Epithelial cell of proximal tubule (primary cell): ENCODE results near the gene MAPK8. TPM values are rescaled to one million over a fixed set of nuclear protein-coding genes. Genes with fewer than 3 reads are reported as not detected.

Source experiments
- DNase-seq: peaks from one replicate; pipeline ENCODE4 v3.0.0-alpha.2; 2011; ENCODE audit warnings: low read depth
- H3K4me3 ChIP-seq: 2 replicates; pipeline ENCODE4 v1.5.1; 2011; ENCODE audit warnings: low read depth, mild to moderate bottlenecking, low read length
- total RNA-seq: library from RNA; depleted of rRNA; stranded (reverse); fragments of >200 nt; gene quantifications from 2 replicates; pipeline ENCODE4 v1.2.3, GENCODE V29; 2015
- TF ChIP-seq, protein P1 (sequence below): conservative IDR thresholded peaks from 2 replicates; pipeline ENCODE4 v1.5.1; 2012; ENCODE audit warnings: low read depth, mild to moderate bottlenecking, low read length

Gene MAPK8
- total RNA-seq, 1 donor from 2014 or later = 59.4 TPM

DNA sequence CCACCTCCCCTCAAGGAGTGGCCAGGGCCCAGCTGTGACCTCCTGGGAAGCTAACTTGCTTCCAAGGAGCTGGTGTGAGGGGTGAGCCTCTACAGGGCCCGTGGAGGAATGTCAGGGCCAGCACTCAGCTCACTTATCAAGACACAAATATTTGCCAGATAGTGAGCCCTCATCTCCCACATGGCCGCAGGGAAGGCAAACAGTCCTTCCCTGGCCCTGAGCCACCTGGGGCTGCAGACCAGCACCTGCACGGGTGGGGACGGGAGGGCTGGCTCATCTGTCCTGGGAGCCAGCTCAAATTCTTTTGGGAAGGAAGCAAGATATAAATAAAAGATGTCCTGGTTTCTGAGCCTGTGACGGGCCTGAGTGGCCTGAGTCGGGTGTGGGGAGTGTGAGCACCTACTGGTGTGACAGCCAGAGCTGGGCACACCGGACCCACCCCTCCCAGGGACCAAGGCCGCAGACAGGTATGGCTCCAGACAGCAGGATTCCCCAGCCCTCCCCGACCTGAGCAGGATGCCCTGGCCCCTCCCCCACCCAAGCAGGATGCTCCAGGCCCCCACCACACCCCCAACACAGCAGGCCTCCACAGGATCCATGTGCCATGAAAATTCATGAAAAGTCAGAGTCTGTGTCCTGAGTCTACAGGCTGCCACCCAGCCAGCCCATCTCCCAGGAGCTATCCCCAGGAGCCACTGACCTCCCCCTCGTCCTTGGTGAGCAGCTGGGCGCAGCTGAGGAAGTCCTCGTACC, 148.0 kb downstream of the MAPK8 start:
- DNase-seq = no peak
- TF ChIP-seq, protein P1, sequence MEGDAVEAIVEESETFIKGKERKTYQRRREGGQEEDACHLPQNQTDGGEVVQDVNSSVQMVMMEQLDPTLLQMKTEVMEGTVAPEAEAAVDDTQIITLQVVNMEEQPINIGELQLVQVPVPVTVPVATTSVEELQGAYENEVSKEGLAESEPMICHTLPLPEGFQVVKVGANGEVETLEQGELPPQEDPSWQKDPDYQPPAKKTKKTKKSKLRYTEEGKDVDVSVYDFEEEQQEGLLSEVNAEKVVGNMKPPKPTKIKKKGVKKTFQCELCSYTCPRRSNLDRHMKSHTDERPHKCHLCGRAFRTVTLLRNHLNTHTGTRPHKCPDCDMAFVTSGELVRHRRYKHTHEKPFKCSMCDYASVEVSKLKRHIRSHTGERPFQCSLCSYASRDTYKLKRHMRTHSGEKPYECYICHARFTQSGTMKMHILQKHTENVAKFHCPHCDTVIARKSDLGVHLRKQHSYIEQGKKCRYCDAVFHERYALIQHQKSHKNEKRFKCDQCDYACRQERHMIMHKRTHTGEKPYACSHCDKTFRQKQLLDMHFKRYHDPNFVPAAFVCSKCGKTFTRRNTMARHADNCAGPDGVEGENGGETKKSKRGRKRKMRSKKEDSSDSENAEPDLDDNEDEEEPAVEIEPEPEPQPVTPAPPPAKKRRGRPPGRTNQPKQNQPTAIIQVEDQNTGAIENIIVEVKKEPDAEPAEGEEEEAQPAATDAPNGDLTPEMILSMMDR = no peak
- H3K4me3 ChIP-seq = no peak overlapping the region

DNA sequence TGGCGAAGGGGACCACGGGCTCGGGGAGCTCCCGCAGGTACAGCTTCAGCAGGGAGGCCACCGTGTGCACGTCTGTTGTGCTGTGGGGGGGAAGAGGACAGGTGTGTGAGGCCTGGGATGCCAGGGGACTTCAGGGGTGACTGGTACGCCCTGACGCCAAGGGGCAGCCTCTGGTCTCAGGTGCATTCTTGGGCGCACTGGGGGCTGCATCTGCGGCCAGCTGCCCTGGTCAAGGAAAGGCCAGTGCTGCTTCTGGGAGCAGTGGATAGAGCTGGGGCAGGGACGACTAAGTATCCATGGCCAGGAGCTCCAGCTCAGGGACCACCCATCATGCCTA, 148.5 kb downstream of the MAPK8 start:
- no peak for DNase-seq
- TF ChIP-seq, protein P1 = no peak
- H3K4me3 ChIP-seq = no peak overlapping the region

DNA sequence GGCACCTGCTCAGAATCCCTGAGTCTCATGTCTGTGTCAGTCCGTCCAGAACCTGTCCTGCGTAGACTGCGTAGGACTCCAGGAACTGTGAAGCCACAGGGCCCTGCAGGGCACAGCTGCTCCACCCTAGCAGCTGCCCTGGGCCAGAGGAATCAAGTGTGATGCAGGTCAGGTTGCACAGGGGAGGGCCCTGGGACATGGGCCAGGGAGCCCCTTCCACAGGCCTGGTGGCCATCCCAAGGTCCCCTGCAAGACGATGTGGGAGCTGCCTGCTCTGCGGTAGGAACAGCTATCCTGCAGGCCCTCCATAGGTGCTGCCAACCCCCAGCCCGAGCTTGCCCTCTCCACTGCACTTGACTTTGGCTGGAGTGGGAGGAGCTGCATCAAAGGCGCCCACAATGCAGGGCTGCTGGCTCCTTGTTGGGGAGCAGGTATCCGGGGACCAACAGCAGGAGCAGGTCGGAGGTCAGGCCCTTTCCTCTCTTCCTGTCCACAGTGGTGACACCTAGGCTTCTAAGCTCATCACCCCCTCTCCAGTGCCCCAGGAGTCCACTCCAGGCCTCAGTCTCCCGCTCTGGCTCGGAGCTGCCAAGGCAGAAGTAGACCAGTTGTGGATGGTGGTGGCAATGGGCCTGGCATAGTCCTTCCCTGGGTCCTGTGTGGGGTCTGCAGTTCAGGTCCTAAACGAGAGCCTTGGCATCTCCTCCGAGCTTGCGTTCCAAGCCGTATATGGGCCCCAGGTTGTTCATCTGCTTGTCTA, 149.1 kb downstream of the MAPK8 start:
- DNase-seq = no peak
- TF ChIP-seq, protein P1 = no peak
- no peak overlapping the region for H3K4me3 ChIP-seq

DNA sequence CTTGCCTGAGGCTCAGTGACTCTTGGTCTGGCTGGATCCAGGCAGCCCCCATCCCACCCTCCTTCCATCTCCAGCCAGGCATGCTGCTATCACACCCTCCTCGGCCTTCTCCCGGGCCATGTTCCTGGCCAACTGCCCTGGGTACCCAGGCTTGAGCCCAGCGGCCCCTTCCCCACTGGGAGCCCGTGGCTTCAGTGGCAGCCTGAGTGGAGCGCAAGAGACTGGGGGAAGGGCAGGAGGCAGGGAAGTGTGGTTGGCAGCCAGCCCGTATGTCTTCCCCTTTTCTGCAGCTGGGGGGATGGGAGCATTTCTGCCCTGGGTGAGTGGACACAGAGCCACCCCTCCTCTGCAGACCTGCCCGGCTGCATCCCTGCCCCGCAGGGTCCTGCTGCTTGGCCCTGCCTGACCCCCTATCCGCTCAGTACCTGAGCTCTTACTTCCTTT, 149.9 kb downstream of the MAPK8 start:
- no peak overlapping the region for H3K4me3 ChIP-seq
- no peak for DNase-seq
- TF ChIP-seq, protein P1 = no peak

DNA sequence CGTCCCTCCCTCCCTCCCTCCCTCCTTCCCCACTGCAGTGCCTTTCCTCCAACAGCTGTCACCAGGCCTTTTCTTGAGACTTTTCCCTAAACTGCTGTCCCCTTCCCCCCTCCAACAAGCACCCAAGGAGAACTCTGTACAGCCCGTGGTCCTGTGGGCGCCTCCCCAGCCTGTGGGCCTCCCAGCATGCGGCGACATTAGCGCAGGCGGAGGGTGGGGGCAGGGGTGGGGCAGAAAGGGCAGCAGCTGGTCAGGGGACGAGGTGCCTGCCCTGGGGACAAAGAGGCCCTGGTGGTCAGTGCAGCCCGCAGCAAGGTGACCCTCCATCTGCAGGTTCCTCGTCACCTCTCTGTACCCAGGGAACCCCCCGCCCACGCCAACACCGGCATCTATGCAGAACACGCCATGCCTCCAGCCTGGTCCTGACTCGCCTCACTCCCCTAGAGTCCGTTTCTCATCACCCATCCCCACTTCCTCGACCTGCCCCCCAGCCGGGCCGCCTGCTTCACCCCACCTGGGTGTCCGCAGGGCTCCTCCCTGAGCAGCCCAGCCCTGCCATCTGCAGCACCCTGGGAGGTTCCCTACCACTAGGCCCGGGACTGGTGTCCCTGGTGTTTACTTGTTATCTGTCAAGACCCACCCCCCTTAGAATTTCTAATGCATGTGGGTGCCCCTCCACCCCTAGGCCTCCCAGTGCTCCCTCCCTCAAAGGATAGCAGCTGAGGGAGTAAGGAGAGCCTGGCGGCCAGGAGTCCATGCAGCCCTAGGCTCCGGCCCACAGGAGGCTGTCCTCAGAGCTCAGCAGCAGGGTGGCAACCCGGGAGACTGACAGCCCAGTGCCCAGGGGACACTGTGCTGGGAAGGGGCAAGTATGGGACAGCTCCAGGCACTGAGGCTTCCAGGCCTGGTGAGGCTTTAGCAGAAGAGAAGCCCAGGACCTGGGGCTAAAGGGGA, 150.6 kb downstream of the MAPK8 start:
- no peak overlapping the region for H3K4me3 ChIP-seq
- TF ChIP-seq, protein P1 = no peak
- DNase-seq = no peak

DNA sequence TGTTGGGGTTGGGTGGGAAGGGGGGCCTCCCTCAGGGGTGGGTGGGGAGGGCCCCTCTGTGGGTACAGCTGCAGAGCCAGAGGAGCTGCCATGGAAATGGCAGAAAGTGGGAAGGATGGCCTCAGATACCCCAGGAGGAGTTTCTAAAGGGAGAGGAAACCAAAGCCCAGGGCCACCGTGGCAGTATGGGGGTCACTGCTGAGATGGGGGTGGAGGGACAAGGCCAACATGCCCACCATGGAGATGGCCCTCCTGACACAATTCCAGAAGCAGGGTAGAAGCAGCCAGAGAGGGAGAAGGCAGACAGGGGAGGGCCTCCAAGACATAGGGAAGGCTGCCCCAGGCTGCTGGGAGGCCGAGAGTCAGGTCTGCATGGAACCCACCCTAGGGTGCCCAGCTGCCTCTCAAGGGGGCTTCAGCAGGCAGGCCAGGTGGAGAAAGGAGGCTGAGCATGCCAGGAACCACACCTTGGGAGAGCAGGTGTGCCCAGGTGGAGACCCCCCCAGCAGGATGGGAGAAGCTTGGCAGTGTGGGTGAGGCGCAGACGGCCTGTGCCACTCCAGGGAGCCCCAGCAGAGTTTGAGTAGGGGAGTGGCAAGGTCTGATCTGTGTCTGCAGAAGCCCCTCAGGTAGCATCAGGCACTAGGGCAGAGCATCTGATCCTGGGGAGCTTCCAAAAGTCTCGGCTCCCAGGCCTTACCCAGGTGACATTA, 151.6 kb downstream of the MAPK8 start:
- TF ChIP-seq, protein P1 = no peak
- no peak overlapping the region for H3K4me3 ChIP-seq
- DNase-seq = no peak
